Right ventricle myocardium superior (tissue), 1 donor: Measurements from ENCODE around the gene GMPR. TPM values are rescaled to one million over a fixed set of nuclear protein-coding genes. Genes with fewer than 3 reads are reported as not detected.
A peak's percentile ranks its signal among the peaks of the same experiment; 100 is the strongest.

Source experiments
- ATAC-seq: fragments of 200-7000 bp; cut with Tn5 transposase; one replicate; pipeline ENCODE4 v1.9.1; 2020; ENCODE audit warnings: mild to moderate bottlenecking; ENCODE audit not compliant: poor library complexity
- DNase-seq: peaks from one replicate; pipeline ENCODE4 v3.0.0-alpha.2; 2020
- intact Hi-C: fragments of 100-400 bp; cut with DNase I; formaldehyde crosslinking; loops from one replicate; pipeline ENCODE4 v1.11.2; 2022
- total RNA-seq: library from RNA; stranded (reverse); fragmentation: NEBNext Ultra II Directional; extraction: Animal tissue kit (Norgen Biotek cat#: 25700); gene quantifications from one replicate; pipeline ENCODE4 v1.2.1, GENCODE V29; 2021
- donor health status: DM: no; HTN: yes; CAD: no; lungs with severe emphysema.

Gene GMPR
- total RNA-seq, 1 donor from 2014 or later, result 121 TPM

DNA sequence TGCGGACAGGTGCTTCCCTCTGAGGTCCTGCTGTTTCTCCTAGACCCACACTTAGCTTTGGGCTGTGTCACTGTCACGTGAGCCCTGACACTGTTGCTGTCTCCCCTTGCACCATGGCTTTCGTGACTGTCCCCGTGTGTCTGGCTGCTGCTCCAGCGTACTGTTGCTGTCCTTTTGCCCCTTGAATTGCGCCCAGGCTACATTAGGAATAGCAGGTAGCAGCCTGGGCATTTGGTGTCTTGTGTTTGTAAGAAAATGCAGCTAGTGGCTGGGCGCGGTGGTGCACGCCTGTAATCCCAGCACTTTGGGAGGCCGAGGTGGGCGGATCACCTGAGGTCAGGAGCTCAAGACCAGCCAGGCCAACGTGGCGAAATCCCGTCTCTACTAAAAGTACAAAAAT, 46.1 kb downstream of the GMPR start:
- ATAC-seq, result no peak
- DNase-seq, result no peak

GRCh38 chr6:16285467-16286150, 47.2 kb downstream of the GMPR start:
- ATAC-seq (no peak), DNase-seq (no peak)
- intact Hi-C loops, result no loop called here

More for the DNA sequence above, 46.1 kb downstream of the GMPR start:
- intact Hi-C loops, result no loop called here

- intact Hi-C loops, result no loop called here
- DNase-seq (no peak), ATAC-seq (peak; percentile 60)
Measured at GRCh38 chr6:16286151-16286522, 47.8 kb downstream of the GMPR start.

DNA sequence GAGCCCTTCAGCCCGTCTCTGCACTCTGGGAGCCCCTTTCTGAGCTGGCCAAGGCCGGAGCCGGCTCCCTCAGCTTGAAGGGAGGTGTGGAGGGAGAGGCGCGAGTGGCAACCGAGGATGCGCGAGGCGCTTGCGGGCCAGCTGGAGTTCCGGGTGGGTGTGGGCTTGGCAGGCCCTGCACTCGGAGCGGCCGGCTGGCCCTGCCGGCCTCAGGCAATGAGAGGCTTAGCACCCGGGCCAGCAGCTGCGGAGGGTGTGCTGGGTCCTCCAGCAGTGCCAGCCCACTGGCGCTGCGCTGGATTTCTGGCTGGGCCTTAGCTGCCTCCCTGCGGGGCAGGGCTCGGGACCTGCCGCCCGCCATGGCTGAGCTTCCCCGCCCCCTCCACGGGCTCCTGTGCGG, 49.8 kb downstream of the GMPR start:
- no peak for DNase-seq
- intact Hi-C loops, result no loop called here
- ATAC-seq, result no peak

DNA sequence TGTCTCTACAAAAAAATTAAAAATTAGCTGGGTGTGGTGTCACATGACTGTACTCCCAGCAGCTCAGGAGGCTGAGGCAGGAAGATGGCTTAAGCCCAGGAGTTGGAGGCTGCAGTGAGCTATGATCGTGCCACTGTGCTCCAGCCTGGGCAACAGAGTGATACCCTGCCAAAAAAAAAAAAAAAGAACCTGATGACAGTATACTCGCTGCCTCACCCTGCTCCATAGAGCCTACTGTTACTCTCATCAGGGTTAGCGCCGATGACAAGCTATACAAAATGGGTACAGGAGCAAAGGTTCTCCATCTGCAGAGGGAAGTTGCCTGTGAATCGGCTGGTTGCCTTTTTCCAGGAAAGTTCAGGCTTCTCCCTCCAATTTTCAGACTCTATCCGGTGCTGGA, 53.4 kb downstream of the GMPR start:
- intact Hi-C loops, result no loop called here
- ATAC-seq (no peak), DNase-seq (no peak)

- ATAC-seq (no peak), DNase-seq (no peak)
- intact Hi-C loops, result no loop called here
Measured at GRCh38 chr6:16292432-16292831, 54.0 kb downstream of the GMPR start.

DNA sequence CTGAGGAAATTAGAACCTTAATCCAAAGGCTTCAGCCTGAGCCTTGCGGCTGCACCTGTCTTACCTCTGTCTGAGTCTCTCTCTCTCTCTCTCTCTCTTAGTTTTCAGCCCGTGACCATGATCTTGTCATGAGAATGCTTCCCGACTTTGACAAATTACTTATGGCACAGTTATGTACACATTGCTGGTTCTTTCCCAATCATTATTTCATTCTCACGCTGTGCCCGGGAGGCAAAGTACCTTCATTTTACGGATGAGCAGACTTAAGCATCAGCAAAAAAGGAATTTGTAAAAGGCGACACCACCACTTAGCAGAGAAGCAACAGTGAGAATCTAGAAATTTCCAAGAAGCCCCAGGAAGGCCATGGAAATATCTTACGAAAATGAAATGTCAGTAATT, 54.6 kb downstream of the GMPR start:
- intact Hi-C loops, result no loop called here
- ATAC-seq, result no peak

GRCh38 chr6:16294371-16294770, 56.0 kb downstream of the GMPR start:
- ATAC-seq (no peak), DNase-seq (no peak)
- intact Hi-C loops, result no loop called here

More for the DNA sequence above, 54.6 kb downstream of the GMPR start:
- DNase-seq, result no peak

- DNase-seq, result no peak
- no peak for ATAC-seq
- intact Hi-C loops, result no loop called here
Measured at GRCh38 chr6:16295060-16295459, 56.7 kb downstream of the GMPR start.

- intact Hi-C loops, result no loop called here
- no peak for ATAC-seq
Measured at GRCh38 chr6:16295471-16295870, 57.1 kb downstream of the GMPR start.

DNA sequence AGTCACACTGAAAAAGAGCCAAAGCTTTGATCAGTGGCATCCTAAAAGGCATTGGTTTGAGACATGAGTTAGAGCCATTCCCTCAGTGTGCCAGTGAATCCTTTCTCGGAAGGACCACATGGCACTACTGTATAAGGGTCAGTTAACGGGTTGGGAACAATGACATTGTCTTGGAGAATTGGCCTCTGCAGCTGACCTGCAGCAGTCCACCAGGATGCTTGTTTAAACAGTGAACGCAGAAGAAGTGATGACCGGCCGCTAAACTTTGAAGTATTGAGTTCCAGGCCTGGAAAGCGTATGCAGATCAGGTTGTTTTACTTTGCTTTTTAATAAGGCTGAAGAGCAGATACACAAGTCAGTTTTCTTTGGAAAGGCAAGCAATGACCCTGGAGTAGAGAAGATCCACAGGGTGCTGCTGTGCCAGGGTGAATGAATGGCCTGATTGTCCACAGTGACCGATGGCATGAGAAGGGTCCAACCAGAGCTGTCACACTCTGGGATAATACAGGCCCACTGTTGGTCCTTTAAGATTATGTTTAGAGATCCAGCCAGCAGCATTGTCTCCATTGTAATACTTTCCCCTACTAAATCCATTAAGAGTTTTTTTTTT, 57.8 kb downstream of the GMPR start:
- intact Hi-C loops, result no loop called here
- ATAC-seq, result no peak
- no peak for DNase-seq

More at GRCh38 chr6:16295471-16295870, 57.1 kb downstream of the GMPR start:
- DNase-seq, result no peak

DNA sequence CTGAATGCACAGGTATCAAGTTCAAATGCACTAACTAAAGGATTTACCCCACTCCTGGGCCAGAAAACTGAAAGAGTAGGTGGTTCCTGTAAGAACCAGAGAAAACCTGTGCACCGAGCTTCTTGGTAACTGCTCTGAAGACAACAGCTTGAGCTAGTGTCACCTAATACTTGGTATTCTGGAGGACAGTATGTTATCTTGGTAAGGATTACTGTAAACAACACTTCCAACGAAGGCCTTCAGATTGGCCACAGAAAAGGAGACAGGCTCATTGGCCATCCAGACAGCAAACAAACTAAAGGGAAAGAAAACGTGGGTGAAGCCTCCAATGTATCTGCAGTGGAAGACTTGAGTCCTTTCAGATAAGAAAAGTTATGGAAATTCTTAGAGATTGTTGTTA, 61.5 kb downstream of the GMPR start:
- intact Hi-C loops, result no loop called here
- ATAC-seq (no peak), DNase-seq (no peak)

- DNase-seq (no peak), ATAC-seq (no peak)
Measured at GRCh38 chr6:16301511-16301910, 63.1 kb downstream of the GMPR start.

GRCh38 chr6:16302721-16303552, 64.5 kb downstream of the GMPR start:
- intact Hi-C loops, result no loop called here
- DNase-seq, result no peak
- peak; percentile 19 for ATAC-seq

More at GRCh38 chr6:16301511-16301910, 63.1 kb downstream of the GMPR start:
- intact Hi-C loops, result no loop called here

GRCh38 chr6:16305246-16305725, 66.9 kb downstream of the GMPR start:
- DNase-seq, result no peak
- no peak for ATAC-seq
- intact Hi-C loops, result no loop called here

DNA sequence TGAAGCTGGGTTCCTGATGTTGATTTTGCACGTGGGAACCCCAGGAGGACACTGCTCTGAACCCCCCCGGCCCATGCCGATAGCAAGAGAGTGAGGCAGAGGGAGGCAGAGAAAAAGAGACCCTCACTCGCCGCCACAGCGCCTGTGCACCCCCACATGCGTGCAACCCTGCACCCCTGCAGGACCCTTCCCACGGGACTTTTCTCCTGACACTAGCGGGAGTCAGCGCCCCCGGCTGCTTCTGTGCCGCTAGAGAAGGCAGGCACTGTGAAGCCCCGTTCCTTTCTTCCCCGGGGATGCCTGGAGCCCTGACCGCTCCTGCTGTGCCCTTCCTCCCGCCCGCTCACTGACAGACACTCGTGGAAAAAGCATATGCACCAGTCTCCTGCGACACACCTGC, 67.4 kb downstream of the GMPR start:
- peak; percentile 11 for ATAC-seq
- DNase-seq, result no peak
- intact Hi-C loops, result no loop called here

DNA sequence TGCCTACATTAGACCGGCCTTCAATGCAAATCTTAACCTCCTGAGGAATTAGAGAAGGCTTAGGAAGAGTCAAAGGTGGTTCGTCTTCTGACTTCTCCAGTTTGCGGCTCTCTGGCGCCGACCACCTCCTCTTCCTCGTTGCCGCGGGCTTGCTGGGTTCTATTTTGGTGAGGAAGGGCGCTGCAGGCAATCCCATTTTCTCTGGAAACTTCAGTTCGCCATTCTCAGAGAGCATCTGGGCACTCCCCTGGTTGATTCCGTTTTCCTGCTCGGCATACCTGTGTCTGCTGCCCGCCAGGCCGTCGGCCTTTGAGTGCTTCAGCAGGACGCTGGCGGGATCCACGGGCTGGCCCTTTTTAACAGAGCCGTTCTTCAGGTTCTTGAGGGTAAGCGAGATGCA, 67.9 kb downstream of the GMPR start:
- intact Hi-C loops, result no loop called here
- ATAC-seq (no peak), DNase-seq (no peak)

DNA sequence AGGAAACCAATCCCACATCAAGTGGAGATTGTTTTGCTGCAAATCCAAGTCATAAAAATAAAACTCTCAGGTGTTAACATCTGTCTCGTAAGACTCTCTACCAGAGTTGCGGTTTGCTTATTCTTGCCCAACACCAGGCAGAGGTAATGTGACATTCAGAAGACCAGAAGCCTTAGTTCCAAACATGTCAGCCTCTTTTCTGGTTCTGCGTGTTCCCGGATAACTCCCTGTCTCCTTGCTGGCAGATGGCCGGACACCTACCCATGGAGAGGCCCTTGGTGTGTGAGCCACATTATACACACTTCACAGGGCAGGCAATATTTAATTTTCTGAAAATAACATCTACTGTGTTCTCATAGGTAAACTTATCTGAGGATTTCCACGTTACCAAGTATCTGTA, 73.4 kb downstream of the GMPR start:
- intact Hi-C loops, result no loop called here
- ATAC-seq, result no peak
- no peak for DNase-seq

GRCh38 chr6:16313732-16314131, 75.3 kb downstream of the GMPR start:
- ATAC-seq, result no peak
- intact Hi-C loops, result no loop called here
- no peak for DNase-seq

DNA sequence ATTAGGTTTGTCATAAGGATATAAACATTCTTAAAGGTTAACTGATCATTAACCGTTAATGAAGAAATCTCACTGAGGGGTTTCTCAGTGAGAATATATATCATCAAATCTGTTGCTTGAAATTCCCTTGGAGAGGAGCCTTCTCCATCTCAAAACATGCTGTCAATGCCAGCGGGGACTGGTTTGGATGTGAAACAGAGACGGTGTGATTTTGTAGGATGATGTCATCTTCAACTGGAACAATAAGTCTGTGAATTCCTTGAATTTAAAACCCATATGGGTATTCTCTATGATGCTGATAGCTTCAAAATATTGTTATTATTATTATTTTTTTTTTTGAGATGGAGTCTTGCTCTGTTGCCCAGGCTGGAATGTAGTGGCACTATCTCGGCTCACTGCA, 75.9 kb downstream of the GMPR start:
- DNase-seq (no peak), ATAC-seq (no peak)
- intact Hi-C loops, result no loop called here
